AG04449 (cell line): ENCODE results near the gene RHOV.

Source experiments
- CTCF ChIA-PET: fragments of 350-600 bp; formaldehyde crosslinking; extraction: SDS; loops from one replicate; lab custom pipeline; 2021; ENCODE audit warnings: antibody characterized with exemption; lab: Yijun Ruan, JAX
- POLR2A ChIA-PET: fragments of 400-600, 350-600 bp; formaldehyde crosslinking; extraction: SDS; loops from one replicate; lab custom pipeline; 2020; ENCODE audit warnings: antibody characterized with exemption, inconsistent platforms; lab: Yijun Ruan, JAX
- DNase-seq: peaks from one replicate; pipeline ENCODE4 v3.0.0-alpha.2; 2010; ENCODE audit warnings: low read depth, low spot score
- H3K4me3 ChIP-seq: 2 replicates; pipeline ENCODE4 v1.5.1; 2011; ENCODE audit warnings: low read depth, mild to moderate bottlenecking, control low read depth, low read length
- CTCF ChIP-seq: IDR thresholded peaks from one replicate; pipeline ENCODE4 v1.5.1; 2011; ENCODE audit warnings: mild to moderate bottlenecking, moderate library complexity, low read length, control low read depth, inconsistent platforms; ENCODE audit not compliant: insufficient read depth; ENCODE audit errors: missing control alignments

The RHOV gene

GRCh38 chr15:40886586-40886985, 12.6 kb upstream of the RHOV start:
- H3K4me3 ChIP-seq: no peak overlapping the region
- ChIA-PET CTCF (no interaction called here), POLR2A (no interaction called here)
- no peak for DNase-seq
- TF ChIP-seq CTCF: no peak

- ChIA-PET POLR2A (no interaction called here), CTCF (interaction anchor here (1.5 to 3.6 kb wide), 2 partner anchors 10 to 13 kb away, joined by 14 to 42 read pairs; partner anchors contain the start of gene VPS18)
- DNase-seq: no peak
- no peak for TF ChIP-seq CTCF
- H3K4me3 ChIP-seq: no peak overlapping the region
Observed at GRCh38 chr15:40881351-40881750, 7.3 kb upstream of the RHOV start.

GRCh38 chr15:40879609-40880008, 5.6 kb upstream of the RHOV start:
- ChIA-PET CTCF (interaction anchor here (3.6 to 4.1 kb wide), 2 partner anchors 11 to 15 kb away, joined by 23 to 34 read pairs; partner anchors contain the start of gene VPS18), POLR2A (no interaction called here)
- H3K4me3 ChIP-seq: no peak overlapping the region
- no peak for TF ChIP-seq CTCF
- no peak for DNase-seq

GRCh38 chr15:40878785-40879184, 4.8 kb upstream of the RHOV start:
- TF ChIP-seq CTCF: no peak
- H3K4me3 ChIP-seq: no peak overlapping the region
- no peak for DNase-seq
- ChIA-PET CTCF (interaction anchor here (3.6 to 4.1 kb wide), 2 partner anchors 12 to 16 kb away, joined by 23 to 34 read pairs; partner anchors contain the start of gene VPS18), POLR2A (no interaction called here)

- TF ChIP-seq CTCF: no peak
- CTCF ChIA-PET: interaction anchor here (3.6 to 4.1 kb wide), 2 partner anchors 13 to 17 kb away, joined by 23 to 34 read pairs; partner anchors contain the start of gene VPS18
- DNase-seq: no peak
- POLR2A ChIA-PET: no interaction called here
- no peak overlapping the region for H3K4me3 ChIP-seq
Observed at GRCh38 chr15:40877694-40878093, 3.7 kb upstream of the RHOV start.

GRCh38 chr15:40875991-40876730, 2.1 kb upstream of the RHOV start:
- no peak for DNase-seq
- POLR2A ChIA-PET: no interaction called here
- no peak overlapping the region for H3K4me3 ChIP-seq
- no peak for TF ChIP-seq CTCF
- CTCF ChIA-PET: interaction anchor here (0.9 to 4.1 kb wide), 3 partner anchors 10 to 18 kb away, joined by 4 to 34 read pairs (median 23); partner anchors contain the start of gene VPS18
